T-helper 9 cell (primary cell): ENCODE data around the gene LBX1.
"Not testable (repeated sequence)": the region's sequence is repeated elsewhere in the genome, so short reads cannot be mapped to it uniquely, and the experiment has no call there.

ENCODE experiments used
- DNase-seq: peaks from one replicate; pipeline ENCODE4 v3.0.0-alpha.2; 2020

LBX1 gene

DNA sequence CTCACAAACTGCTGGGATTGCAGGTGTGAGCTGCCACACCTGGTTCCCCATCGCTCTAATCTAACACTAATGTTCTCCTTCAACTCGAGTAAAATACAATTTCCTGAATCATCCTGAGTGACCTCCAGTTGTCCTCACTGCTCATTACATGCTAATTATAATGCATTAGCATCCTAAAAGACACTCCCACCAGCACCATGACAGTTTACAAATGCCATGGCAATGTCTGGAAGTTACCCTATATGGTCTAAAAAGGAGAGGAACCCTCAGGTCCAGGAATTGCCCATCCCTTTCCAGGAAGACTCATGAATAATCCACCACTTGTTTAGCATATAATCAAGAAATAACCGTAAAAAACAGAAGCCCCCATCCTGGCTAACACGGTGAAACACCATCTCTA lies 26.6 kb downstream of the LBX1 start:
- DNase-seq: not testable (repeated sequence)

DNA sequence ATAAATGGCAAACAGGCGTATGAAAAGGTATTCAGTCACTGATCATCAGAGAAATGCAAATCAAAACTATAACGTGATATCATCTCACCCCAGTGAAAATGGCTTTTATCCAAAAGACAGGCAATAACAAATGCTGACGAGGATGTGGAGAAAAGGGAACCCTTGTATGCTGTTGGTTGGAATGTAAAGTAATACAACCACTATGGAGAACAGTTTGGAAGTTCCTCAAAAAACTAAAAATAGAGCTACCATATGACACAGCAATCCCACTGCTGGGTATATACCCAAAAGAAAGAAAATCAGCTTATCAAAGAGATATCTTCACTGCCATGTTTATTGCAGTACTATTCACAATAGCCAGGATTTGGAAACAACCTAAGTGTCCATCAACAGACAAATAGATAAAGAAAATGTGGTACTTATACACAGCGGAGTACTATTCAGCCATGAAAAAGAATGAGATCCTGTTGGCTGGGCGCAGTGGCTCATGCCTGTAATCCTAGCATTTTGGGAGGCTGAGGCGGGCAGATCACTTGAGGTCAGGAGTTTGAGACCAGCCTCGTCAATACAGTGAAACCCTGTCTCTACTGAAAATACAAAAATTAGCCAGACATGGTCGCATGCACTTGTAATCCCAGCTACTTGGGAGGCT lies 30.8 kb downstream of the LBX1 start:
- not testable (repeated sequence) for DNase-seq

DNA sequence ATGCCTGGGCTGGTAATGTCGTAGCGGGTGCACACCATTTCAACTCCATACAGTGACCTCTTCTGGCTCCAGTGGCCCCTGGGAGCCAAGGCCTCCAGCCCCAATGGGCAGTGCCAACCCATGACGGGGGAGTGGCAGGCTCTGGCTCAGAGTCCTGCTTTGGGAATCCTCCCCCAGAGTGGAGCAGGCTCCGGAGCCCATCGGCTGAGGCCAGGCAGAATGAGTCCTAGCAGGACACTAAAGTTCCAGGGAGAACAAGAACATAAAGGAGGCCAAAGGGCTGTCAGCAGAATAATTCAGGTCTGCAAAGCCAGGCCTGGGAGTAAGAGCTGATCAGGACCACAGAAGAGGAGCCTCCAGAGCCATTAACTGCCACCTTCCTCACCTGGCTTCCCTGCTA lies 33.3 kb downstream of the LBX1 start:
- no peak for DNase-seq

DNA sequence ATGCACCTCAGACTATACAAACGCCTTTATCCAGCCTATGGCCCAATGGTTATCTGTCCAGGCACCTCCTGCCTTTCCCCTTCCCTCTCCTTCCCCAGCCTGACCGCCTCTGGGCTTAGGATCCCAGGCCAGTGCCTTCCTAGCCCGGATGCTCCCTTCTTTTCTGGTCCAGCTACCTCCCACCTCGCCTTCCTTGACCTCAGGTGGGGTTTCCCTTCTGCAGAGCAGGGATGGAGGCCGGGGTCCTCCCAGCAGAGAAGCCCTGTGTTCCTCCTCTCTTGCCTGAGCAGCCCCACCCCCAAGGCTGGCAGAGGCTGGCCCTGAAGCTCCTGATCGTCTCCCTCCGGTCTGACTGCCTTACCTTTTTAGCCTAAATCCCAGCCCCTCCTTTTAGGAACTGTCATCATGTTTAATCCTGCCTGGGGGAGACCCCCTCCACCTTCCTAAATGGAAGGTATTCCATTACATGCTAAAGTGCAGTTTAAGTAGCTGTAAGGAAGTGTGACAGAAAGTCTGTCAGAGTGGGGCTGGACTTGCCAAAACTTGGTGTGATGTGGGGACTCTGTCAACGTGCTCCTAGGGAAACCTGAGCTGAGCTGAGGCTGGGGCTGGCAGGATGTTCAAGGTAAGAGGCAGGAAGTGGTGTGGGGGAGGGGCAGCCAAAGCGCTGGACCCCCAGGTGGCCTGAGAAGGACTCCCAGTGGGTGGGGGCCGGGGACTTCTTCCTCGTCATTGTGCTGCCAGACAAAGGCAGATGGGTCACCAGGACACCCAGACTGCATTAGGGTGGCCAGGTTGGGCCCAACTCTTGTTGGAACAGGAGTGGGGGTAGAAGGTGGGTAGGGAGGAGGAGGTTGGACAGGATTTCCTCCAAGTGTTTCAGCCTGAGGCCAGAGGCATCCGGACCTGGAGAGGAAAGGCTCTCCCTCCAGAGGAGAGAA lies 39.5 kb downstream of the LBX1 start:
- no peak for DNase-seq

DNA sequence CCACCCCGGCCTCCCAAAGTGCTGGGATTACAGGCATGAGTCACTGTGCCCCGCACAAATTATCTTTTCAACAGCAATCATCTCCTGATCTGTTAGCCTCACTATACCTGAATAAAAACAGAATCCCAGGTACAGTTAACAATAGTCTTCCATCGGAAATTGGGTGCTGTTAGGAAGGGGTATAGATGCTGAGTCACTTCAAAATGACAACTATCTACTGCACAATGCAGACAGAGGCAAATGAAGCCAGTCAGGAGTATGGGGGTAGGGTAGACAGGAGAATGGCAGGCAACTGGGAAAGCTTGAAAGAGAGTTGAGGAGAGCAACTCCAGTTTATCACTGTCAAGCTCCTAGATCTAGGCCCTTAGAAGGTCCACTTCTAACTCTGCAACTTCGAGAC lies 40.3 kb downstream of the LBX1 start:
- DNase-seq: no peak

DNA sequence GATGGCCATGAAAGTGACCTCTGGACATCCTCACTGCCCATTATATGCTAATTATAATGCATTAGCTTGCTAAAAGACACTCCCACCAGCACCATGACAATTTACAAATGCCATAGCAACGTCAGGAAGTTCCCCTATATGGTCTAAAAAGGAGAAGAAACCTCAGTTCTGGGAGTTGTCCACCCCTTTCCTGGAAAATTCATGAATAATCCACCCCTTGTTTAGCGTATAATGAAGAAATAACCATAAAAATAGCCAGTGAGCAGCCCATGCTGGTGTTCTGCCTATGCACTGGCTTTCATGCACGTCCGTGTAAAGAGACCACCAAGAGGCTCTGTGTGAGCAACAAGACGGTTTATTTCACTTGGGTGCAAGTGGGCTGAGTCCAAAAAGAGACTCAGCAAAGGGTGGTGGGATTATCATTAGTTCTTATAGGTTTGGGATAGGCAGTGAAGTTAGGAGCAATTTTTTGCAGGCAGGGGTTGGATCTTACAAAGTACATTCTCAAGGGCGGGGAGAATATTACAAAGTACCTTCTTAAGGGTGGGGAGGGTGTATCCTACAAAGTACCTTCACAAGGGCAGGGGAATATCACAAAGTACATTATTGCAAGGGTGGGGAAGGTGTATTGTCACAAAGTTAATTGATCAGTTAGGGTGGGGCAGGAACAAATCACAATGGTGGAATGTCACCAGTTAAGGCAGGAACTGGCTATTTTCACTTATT lies 45.6 kb downstream of the LBX1 start:
- DNase-seq: no peak

DNA sequence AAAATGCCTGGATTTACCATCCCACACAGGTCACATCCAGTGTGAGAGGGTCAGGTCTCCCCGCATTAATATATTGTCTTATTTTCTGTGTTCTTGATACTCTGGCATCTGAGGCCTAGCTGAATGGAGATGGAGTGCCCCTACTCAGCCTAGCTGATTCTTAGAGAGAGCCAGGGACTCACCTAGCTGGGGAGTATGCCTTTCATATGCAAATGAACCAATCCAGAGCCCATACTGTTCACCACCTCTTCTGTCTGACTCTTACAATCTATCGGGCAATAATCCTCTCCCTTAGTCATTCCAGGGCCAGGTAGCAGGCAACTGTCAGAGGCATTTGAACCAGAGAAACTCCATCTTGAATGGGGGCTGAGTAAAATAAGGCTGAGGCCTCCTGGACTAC lies 46.3 kb downstream of the LBX1 start:
- no peak for DNase-seq
